ENCODE results near the gene NBAS. TPM values are rescaled to one million over a fixed set of nuclear protein-coding genes. Genes with fewer than 3 reads are reported as not detected.

The NBAS gene
- total RNA-seq, 2 experiments from 2014 or later = 31.9 to 32.9 TPM

- Mint-ChIP-seq H3K9me3 (no peaks in the 10 kb centered on the region), H3K4me3 (no peak overlapping the region), H3K4me1 (peaks cover 4% of the 10 kb centered on the region), H3K36me3 (no peaks in the 10 kb centered on the region), H3K27me3 (no peaks in the 10 kb centered on the region), H3K27ac (no peak overlapping the region)
- POLR2A ChIA-PET = no interaction called here
- no peak for DNase-seq
- no peak for ATAC-seq (ENCODE audit: low read depth)
Measured at GRCh38 chr2:15119722-15120175, 441.4 kb downstream of the NBAS start.

- H3K4me1 Mint-ChIP-seq = peaks cover 4% of the 10 kb centered on the region
- H3K9me3 Mint-ChIP-seq = peaks cover 4% of the 10 kb centered on the region
- H3K27ac Mint-ChIP-seq = no peak overlapping the region
- no peak overlapping the region for H3K4me3 Mint-ChIP-seq
- DNase-seq (no peak), ATAC-seq (ENCODE audit: low read depth) (no peak)
- POLR2A ChIA-PET = no interaction called here
- H3K36me3 Mint-ChIP-seq = peaks cover 3% of the 10 kb centered on the region
- no peaks in the 10 kb centered on the region for H3K27me3 Mint-ChIP-seq
Measured at GRCh38 chr2:15117409-15118050, 443.6 kb downstream of the NBAS start.

Other genes with a start within 250 kb of the NBAS start
- gene DDX1, start 30.5 kb upstream of the NBAS start, total RNA-seq = 10 to 100 TPM; 55.9 to 59.1 TPM

All from activated naive CD8-positive, alpha-beta T cell treated with anti-CD3 and anti-CD28 coated beads, Interleukin-2, amount 10 ng/mL, durations not matched to agents 7 days and 5 days (primary cell).